Stimulated activated CD4-positive, alpha-beta T cell treated with anti-CD3 and anti-CD28 coated beads, Interleukin-1b, Interleukin-23, amount 100 ng/mL, for 4 hours (primary cell): ENCODE results near the gene GRM2.

Source experiments
- DNase-seq, 2 donors: peaks; one replicate each; pipeline ENCODE4 v3.0.0-alpha.2; 2020; ENCODE audit warnings: low read depth in 2 of 2

GRM2 gene

DNA sequence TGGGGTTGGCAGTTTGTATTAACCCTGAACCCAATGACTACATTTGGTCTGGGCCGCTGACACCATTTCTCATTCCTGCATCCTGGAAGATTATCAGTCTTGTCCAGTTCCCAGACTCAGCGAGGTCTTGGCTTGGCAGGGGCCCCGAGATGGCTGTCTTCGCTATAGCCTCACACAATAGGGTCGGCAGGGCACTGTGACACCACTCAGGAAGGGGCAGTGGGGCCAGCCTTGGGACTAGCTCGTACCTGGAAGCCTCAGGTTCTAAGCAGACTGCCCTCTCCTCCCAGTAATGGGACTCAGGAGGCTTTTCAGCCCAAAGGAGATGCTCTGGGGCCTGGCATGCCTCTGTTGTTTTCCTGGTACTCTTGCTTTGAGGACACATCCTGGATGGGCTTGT, 26.7 kb upstream of the GRM2 start:
- no peak for DNase-seq

DNA sequence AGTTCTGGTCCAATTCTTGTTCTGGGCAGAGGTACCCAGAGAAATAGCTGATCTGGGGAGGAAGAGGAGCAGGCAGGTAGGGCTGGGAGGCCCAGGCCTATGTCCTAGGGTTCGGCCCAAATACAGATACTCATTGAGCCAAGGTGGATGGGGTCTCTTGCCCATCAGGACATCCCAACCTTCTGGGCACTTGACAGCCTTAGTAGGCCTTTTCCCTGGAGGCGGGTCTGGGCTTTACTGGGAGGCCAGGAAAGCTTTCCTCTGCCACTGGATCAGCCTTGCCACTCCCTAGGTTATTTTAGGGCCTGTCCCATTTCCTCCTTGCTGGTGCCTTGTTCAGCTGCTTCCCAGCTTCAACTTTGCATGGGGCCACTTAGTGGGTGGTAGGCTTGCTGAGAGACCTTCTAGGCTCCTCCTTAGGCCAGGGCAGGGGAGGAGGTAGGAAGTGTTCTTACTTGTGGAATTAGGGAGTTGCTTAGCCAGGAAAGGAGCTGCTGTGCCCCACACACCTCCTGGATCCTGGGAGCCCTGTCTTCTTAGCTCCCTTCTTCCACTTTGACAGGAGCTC, 26.1 kb upstream of the GRM2 start:
- no peak for DNase-seq

DNA sequence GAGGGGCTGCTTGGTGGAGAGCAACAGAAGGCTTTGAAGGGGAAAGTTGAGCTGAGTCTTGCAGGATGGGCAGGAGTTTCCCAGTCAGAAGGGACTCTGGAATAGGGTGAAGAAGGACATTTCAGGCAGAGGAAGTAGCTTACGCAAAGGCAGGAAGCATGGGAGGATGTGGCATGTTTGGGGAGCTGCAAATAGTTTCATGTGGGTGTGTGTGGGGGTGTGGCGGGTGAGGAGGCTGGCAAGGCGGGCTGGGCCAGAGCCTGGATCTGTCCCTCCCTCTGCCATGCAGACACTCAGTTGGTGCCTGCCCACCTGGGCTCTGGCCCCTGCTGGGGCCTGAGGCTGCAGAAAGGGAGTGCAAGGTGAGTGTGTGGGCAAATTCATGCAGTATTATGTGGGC, 25.4 kb upstream of the GRM2 start:
- DNase-seq: peak in 1 of 2 donors; percentile 37

DNA sequence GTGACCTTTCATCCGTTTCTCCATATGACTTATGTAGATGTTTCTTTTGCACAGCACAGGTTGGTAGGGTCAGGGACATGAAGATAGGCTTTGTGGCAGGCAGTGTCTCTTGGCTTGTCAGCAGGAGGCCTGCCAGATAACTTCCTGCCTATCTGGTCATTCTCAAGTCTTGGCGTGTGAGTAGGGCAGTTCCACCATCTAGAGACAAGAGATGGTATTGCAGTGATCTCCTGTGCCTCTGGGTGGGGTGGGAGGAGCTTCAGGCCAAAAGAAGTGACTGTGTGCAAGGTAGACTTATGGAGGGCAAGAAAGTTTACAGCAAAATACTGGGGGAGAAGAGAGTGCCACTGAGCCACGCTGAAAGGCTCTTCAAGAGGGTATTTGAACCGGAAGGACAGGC, 24.8 kb upstream of the GRM2 start:
- DNase-seq: peak; percentile 33 to 64

DNA sequence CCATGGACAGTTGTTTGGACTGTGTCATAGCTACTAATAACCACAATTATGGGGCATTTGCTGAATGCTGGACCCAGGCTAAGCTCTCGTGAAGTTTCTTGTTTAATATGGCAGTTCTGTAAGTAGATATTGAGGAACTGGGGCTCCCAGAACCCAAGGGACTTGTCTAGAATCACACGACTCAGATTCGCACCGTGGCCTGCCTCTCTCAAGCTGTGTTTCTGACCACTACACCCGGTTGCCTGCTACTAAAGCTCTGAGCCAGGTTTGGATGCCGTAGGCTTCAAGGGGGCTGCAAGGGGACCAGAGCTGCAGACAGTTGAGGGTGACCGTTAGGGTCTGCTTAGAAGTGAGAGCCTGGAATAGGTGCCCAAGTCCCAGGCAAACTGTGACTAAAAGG, 24.3 kb upstream of the GRM2 start:
- DNase-seq: no peak

DNA sequence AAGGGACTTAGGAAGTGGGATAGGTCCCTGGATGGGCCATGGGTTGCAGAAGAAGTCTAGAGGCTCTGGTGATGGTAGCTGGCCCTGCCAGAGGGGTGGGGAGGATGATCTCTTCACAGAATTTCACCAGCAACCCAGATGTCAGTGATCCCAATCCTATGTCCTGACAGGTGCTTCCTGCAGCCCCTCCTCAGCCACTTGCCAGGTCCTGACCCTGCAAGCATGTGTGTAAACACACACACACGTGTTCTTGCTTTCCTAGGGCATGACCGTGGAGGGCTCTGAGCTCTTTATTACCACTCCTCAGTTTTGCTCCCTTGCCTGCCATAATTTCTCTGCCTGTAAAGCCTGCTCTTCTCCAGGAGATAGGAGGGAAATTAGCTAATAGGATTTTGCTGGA, 23.3 kb upstream of the GRM2 start:
- DNase-seq: no peak

DNA sequence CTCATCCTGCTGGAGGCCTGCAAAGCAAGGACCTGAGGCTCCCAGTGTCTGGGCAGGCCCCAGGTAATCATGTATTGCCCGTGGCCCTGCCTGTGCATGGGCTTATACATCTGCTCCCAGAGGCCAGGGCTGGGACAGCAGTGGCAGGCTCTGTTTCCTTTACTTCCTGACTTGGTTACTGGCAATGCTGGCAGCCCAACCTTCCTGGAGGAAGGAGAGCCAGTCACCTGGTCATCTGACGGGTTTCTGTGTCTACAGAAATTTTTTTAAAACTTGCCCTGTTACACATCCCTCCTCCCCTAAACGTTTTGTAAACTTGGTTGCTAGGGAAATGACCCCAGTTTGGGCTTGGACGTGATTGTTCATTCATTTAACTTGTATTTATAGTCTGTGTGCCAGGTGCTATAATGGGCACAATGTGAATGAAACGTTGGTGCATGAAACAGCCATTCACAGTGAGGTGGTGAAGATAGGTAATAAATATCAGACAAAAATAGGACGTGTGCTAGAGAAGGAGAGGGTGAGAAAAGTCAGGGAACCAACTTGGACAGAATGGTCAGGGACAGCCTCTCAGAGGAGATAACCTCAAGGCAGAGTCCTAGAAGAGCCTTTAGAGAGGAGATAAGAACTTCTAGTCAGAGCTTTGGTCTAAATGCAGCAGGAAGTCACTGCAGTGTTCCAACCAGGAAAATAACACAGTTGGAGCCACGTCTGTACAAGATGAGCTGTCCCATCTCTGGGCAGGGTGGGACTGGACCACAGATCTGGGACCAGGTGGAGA, 21.7 kb upstream of the GRM2 start:
- DNase-seq: no peak

DNA sequence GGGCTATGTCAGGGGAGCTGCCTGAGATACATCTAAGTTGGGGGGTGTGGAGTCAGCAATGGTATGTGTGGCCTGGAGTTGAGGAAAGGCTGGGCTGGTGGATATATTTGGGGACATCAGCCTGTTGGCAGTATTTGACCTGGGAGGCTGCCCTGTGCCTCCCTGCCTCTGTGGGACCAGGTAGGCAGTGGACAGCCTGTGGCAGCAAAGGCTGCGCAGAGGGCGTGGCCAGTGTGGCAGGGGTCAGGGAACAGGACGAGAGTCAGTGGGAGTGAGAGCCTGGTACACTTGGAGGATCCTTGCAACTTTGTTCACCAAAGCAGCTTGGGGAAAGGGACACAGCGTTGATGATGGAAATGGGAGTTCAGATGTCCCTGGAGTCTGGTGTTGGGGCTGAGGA, 20.8 kb upstream of the GRM2 start:
- DNase-seq: no peak

DNA sequence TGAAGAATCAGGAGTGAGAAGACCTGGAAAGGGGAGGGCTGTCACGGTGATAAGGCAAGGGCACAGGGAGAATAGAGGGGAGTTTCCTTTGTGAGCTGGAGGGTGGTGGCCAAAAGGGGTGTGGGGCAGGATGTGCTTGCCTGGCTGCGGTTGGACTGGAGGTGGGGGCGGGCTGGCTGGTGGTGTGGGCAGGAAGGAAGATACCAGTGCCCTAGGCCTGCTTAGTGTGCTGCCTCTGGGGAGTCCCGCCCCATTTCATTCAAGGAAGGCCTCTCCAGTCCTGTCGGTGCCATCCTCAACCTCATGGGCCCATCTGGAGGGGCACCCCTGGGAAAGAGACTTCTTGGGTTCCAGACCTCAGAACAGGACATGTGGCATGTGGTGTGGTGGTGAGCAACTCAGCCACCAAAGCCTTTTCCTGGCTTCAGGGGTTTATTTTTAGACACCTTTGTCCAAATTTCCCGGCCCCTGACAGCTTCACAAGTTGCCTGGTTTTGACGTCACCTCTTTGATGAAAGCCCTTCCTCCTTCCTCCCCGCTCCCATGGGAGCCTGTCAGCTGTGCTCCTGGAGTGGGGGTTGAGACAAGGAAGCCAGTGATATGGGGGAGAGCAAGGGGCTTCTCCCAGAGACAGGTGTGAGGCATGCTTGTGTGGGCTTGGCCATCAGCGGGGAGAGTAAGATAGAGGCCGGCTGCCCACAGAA, 20.2 kb upstream of the GRM2 start:
- DNase-seq: peak; percentile 61 to 62

DNA sequence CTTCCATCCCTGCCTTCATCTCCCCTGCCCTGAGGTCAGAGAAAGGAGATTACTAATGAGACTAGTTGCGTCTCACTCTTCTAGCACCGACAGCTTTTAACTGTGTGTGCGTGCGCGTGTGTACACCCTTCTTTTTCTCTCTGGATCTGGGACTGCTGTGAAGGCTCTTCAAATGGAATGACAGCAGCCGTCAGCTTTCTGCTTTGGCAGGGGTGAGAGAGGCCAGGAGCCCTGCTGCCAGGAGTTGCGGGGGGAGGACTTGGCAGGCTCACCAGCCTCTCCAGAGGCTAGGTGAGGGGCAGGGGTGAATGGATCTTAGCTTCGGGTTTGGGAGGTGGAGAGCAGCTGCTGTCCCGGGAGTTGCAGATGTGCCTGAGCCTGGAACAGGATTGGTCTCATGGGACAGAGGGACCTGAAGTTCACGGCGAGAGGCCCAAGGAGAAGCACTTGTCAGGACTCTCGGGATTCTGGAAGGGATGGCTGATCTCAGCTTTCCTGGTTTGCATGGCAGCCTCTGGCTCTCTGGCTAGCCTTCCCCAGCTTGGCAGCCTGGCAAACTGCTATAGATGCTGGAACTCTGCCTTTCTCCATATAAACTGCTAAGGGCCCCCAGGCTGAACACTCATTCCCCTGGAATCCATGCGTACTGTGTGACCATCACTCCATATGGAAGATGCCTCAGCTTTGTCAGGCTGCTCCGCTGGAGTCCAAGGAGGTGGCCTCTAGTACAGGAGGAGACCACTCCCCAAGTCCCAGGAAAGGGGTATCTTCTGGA, 19.2 kb upstream of the GRM2 start:
- no peak for DNase-seq

DNA sequence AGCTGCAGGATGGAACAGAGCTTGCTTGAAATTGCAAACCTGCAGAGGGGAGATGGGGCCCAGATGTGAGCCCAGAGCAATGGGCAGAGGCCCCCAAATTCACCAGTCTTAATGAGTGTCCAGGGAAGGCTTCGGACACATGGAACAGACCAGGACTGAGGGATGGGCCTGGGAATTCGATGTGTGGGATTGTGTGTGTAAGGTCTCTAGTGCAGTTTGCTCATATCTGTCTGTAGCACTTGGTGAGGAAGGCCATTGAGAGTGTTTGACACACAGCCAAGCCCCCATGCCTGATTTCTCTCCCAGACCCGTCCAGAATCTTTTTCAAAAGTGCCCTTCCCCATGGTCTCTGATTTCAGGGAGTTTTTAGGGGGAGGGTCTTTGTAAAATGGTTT, 18.7 kb upstream of the GRM2 start:
- no peak for DNase-seq

DNA sequence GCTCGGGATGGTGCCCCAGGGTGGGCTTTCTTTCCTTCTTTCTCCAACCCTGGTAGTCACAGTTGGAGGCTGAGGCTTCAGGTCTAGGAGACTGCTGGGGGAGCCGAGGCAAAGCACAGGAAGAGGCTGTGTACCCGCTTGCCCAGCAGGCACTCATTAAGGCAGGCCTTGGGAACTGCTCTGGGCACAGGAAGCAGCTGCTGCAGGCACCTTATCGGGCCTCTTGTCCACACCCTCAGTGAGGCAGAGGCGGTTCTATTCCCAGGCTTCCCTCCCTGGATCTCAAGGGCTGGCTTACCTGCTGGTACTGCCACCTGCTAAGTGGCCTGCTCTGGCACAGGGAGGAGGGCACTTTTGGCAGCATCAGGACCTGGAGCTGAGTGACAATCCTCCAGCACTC, 15.8 kb upstream of the GRM2 start:
- no peak for DNase-seq

DNA sequence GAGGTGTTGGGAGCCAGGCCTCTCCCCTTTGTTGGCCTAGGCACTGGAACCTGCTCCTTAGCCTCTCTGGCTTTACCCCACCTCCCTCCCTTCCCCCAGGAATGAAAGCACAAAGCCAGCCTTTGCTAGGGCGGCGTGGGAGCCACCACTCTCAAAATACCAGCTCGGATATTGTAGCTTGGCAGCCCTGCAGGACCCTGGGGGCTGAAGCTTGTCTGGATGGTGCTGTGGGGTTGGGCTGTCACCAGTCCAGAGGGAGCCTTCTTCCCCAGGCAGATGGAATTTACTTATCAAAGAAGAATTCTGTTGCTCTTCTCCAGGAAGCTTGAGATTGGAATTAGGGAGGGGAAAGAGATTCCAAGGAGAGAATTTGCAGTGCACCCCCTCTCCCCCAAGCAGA, 14.9 kb upstream of the GRM2 start:
- DNase-seq: no peak

DNA sequence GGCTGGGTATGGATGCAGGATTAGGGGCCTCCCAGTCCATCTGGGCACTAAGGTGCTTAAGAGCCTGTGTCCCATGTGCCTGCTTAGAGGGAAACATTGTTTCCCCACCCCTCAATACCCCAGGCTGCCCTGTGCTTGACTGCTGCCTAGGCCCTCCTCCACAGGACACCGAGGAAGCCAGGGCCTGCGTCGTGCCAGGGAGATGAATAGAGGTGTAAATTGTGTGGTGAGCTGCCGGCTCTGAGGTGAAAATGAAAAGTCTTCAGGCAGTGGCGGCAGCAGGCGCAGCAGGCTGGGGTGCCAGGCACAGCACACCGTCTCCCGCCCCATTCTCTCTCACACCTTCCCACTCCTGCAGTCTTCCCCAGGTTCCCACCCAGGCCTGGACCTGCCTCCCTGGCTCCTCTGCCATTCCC, 13.9 kb upstream of the GRM2 start:
- no peak for DNase-seq

DNA sequence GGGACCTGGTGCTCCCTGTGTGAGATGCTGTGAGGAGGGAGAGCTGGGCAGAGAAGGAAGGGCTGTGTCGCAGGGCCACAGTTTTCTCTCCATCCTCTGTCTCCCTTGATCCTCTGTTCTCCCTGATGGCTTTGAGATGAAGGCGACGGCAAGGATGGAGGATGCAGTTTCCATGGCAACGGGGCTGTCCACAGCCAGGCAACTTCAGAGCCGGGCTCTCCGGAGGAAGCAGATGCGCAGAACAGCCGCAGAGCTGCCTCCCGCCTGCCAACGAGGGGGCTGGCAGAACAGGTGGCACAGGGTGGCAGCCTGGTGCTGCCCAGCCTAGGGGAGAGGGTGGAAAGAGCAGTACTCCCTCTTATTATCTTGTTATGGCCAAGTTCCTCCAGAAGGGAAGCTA, 9.9 kb upstream of the GRM2 start:
- no peak for DNase-seq

DNA sequence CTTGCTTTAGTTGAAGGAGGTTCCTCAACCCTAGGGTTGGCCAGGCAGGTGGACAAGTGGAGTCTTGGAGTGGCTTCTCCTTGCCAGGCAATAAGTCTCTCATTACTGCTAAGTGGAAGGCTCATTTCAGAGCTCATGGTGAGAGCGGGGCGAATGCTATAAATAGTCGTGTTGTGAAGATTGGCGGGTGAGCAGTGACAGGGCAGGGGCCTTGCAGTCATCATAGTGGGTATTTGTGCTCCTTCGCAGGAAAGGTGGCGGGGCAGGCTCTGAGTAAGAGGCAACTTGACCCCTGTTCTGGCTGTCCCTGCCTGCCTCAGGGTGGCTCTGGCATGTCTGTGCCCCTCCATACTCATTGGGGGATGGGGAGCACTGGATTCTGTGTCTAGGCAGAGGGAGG, 8.7 kb upstream of the GRM2 start:
- DNase-seq: no peak

DNA sequence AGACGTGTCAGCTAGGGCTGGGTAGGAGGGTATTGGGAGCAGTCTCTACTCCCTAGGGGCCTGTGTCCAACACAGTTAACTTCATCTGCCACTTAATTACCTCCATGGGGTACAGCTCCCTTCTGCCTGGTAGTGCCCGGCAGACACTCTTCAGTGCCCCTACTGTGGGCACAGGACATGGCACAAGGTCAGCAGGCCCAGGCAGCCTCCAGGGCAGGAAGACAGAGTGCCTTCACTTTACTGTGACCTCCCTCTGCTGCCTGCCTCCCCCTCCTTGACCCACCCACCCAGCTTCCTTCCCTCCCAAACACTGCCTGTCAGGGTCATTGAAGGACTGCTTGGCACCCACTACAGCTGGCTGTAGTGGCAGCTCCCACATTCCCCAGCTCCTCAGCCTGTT, 6.5 kb upstream of the GRM2 start:
- no peak for DNase-seq

DNA sequence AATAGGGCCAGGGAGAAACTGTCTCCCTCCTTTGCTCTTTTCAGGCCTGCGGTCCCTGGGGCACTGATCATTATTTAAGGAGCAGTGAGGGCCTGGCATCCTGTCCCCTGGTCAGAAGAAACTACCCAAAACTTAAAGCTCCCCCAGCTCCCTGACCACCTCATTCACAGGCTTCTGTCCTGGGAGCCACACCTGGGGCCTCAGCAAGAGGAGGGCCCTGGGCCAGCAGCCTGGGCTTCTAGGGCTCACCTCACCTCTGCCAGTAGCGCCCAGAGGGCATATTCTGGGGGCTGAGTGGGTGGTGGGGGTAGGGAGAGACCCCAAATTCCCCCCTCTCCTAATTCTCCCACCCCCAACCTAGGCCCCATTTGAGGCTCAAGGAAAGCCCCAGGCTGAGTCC, 4.7 kb upstream of the GRM2 start:
- DNase-seq: no peak

DNA sequence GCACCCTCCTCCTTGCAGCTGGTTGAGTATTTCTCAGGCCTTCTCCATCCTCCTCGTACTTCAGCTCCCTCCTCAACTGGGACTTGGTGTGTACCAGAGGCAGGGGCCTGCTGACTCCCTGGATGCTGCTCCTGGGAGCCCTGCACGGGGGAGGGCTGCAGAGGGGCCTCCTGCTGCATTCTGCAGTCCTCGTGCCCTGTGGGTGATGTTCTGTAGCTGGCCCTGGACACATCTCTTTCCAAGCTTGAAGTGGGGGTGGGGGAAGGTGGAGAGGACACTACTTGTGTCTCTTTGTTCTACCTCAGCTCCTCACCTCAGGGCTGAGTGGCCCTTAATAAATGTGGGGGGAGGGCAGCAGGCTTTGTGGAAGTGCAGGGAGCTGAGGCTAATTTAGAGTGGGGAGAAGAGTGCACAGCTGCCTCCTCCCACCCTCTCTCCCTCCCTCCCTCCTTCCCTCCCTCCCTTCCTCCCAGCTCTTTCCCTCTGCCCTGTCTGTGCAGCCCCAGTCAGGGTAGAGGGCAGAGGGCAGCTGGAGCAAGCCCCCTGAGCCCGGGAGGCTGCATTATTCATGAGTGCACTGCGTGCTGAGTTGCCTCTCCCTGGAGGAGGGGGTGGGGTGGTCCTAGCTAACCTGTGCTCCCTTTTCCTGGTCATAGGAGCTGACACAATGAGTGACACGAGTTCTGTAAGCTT, 3.7 kb upstream of the GRM2 start:
- no peak for DNase-seq

DNA sequence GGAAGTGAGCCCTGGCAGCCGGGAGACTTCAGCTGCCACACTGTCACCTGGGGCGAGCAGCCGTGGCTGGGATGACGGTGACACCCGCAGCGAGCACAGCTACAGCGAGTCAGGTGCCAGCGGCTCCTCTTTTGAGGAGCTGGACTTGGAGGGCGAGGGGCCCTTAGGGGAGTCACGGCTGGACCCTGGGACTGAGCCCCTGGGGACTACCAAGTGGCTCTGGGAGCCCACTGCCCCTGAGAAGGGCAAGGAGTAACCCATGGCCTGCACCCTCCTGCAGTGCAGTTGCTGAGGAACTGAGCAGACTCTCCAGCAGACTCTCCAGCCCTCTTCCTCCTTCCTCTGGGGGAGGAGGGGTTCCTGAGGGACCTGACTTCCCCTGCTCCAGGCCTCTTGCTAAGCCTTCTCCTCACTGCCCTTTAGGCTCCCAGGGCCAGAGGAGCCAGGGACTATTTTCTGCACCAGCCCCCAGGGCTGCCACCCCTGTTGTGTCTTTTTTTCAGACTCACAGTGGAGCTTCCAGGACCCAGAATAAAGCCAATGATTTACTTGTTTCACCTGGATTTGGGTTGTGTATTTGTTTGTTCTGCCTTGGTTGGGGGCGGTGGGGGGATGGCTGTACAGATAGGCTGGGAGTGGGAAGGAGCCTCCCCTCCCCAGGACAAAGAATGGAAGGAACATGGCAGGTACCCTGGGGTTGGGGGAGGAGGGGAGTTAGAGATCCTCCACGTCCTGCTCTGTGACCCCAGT, 2.9 kb upstream of the GRM2 start:
- no peak for DNase-seq

DNA sequence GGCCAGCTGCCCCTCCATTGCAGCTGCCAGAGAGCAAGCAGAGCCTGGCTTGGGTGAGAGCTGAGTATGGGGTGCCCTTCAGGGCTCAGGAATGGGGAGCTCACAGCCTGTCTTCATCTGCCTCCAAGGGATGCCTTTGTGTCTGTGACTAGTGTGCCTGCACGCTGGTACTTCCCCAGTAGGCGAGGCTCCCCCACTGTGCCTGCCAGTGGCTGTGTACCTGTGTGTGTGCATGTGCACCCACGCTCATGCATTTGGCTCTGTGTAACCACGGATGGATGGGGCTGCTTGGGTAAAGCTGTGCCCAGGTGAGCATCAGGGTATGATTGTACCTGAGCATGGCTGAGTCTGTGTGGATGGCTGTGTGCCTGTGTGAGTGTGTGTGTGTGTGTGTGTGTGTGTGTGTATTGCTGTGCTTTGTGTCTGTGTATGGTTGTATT, 2.3 kb upstream of the GRM2 start:
- DNase-seq: no peak
